ENCODE results near the gene C2orf15.
"Not testable (repeated sequence)": the region's sequence is repeated elsewhere in the genome, so short reads cannot be mapped to it uniquely, and the experiment has no call there.

Gene C2orf15

GRCh38 chr2:99169534-99169933, 28.0 kb downstream of the C2orf15 start:
- no peak for DNase-seq

GRCh38 chr2:99171377-99172140, 30.1 kb downstream of the C2orf15 start:
- no peak for DNase-seq

- peak; percentile 90 for DNase-seq
These were observed 39.5 kb downstream of the C2orf15 start, which contains the start of the genes MITD1 and MRPL30 for GRCh38 chr2:99180755-99181623. Gene MITD1 (minus strand): TSS chr2:99181058. CDS start chr2:99180981, 77 bp downstream. Gene MRPL30 (plus strand): TSS chr2:99181184. CDS start chr2:99186204, 5,020 bp downstream.

GRCh38 chr2:99181624-99182000, 40.1 kb downstream of the C2orf15 start:
- no peak for DNase-seq

GRCh38 chr2:99183025-99183424, 41.5 kb downstream of the C2orf15 start:
- no peak for DNase-seq

GRCh38 chr2:99184811-99185210, 43.3 kb downstream of the C2orf15 start:
- DNase-seq = no peak

- no peak for DNase-seq
These were observed 45.5 kb downstream of the C2orf15 start for GRCh38 chr2:99187011-99187410.

GRCh38 chr2:99188357-99188756, 46.9 kb downstream of the C2orf15 start:
- DNase-seq = no peak

GRCh38 chr2:99190548-99190947, 49.0 kb downstream of the C2orf15 start:
- DNase-seq = no peak

GRCh38 chr2:99192364-99192763, 50.9 kb downstream of the C2orf15 start:
- DNase-seq = not testable (repeated sequence)

- DNase-seq = no peak
These were observed 56.8 kb downstream of the C2orf15 start for GRCh38 chr2:99198103-99198841.

- no peak for DNase-seq
These were observed 58.7 kb downstream of the C2orf15 start for GRCh38 chr2:99200076-99200800.

Measured in stimulated activated CD4-positive, alpha-beta T cell treated with anti-CD3 and anti-CD28 coated beads, Interleukin-1b, Interleukin-23, amount 100 ng/mL, for 48 hours (primary cell).